ENCODE data around the gene EFCAB6. TPM values are rescaled to one million over a fixed set of nuclear protein-coding genes. Genes with fewer than 3 reads are reported as not detected.

The EFCAB6 gene
- total RNA-seq, 1 experiment from 2014 or later = 0.52 TPM

GRCh38 chr22:43823353-43823908, 11.3 kb upstream of the EFCAB6 start:
- 0 out of 2 replicates have a peak, but pooled peaks cover 4% of the 10 kb centered on the region for H3K27me3 ChIP-seq (ENCODE audit: insufficient read depth, low read length)
- H3K9me3 ChIP-seq (ENCODE audit: control insufficient read depth in 1 of 2, insufficient read depth in 1 of 2, low read depth in 1 of 2, low read length in 2 of 2) = no peaks in the 10 kb centered on the region
- RAD21 ChIA-PET (ENCODE audit: low non-redundant PET in 1 of 2, low total read pairs in 2 of 2, uncharacterized antibody in 2 of 2, unreplicated experiment in 2 of 2) = no interaction called here
- no peak overlapping the region for H2AFZ ChIP-seq (ENCODE audit: low read depth, low read length, poor library complexity, severe bottlenecking)
- TF ChIP-seq SP1 (IDR thresholded peaks at IDR 0.05; ENCODE audit: low read depth) (no peak), SIN3A (IDR thresholded peaks at IDR 0.05; ENCODE audit: low read depth) (no peak), SRF (IDR thresholded peaks at IDR 0.05; ENCODE audit: low read depth) (no peak), YY1 (IDR thresholded peaks at IDR 0.05; ENCODE audit: extremely low read depth, insufficient replicate concordance, low read depth, low read length) (no peak)
- ATAC-seq (no peak), DNase-seq (ENCODE audit: low read depth, low spot score) (no peak)
- H3K4me1 ChIP-seq (ENCODE audit: control insufficient read depth in 1 of 2, insufficient read depth in 2 of 2, low read length in 2 of 2) = no peaks in the 10 kb centered on the region
- H3K9me2 ChIP-seq (ENCODE audit: insufficient read depth) = no peaks in the 10 kb centered on the region
- H3K9ac ChIP-seq (ENCODE audit: low read length) = no peak overlapping the region
- no peak overlapping the region for H3K4me2 ChIP-seq (ENCODE audit: low read length)
- BruUV-seq (replicated peaks) = no TSS peak
- no peaks in the 10 kb centered on the region for H3K79me2 ChIP-seq (ENCODE audit: insufficient read depth, low read length)
- no peaks in the 10 kb centered on the region for H4K20me1 ChIP-seq (ENCODE audit: insufficient read depth)
- H3K36me3 ChIP-seq (ENCODE audit: control insufficient read depth in 1 of 2, insufficient read depth in 2 of 2, low read length in 2 of 2) = no peaks in the 10 kb centered on the region
- intact Hi-C loops (cut with micrococcal nuclease) = no loop called here
- CTCF ChIA-PET = no interaction called here
- POLR2A ChIA-PET = interaction anchor here (0.6 kb wide), 1 partner anchor 1063 kb away, joined by 3 read pairs; no protein-coding TSS in a partner anchor
- H3K4me3 ChIP-seq (replicated peaks in 1 of 2; ENCODE audit: low read depth in 1 of 2, low read length in 2 of 2) = no peak overlapping the region
- no peak overlapping the region for H3K27ac ChIP-seq (ENCODE audit: low read depth, low read length)

DNA sequence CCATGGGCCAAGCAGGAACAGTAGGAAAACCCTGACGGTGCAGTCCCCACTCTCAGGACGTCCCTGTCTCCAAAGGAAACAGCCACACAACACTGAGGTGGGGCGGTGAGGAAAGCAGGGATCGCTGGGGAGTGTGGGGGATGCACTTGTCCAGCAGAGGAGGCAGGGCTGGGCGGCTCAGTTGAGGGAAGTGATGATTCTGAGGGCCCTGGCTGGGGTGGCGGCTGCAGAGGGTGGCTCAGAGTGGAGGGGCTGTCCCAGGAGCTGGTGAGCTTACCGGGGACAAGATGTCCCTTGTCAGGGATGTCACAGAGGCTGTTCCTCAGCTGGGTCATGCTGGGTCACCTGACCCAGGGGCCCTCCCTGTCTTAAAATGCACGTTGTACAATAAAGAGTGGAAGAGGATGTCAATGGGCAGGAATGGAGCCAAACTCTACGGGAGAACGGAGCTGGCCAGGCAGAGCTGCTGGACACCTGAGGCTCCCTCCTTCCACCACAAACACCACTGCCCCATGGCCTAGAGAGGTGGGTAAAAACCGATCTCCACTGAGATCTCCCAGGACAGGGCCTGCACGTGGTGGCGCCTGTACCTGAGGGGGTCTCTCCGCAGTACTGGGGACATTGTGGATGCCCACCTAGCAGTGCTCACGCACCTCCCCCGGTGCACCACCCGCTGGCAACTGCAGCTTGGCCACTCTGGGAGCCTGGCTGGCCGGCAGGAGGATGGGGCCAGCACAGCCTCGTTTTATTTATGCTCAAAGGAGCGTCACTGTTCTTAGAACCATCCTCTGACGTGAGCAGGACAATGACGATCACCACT, 9.7 kb upstream of the EFCAB6 start:
- DNase-seq (ENCODE audit: low read depth, low spot score) = no peak
- no peaks in the 10 kb centered on the region for H3K79me2 ChIP-seq (ENCODE audit: insufficient read depth, low read length)
- H3K36me3 ChIP-seq (ENCODE audit: control insufficient read depth in 1 of 2, insufficient read depth in 2 of 2, low read length in 2 of 2) = no peaks in the 10 kb centered on the region
- H3K4me3 ChIP-seq (replicated peaks in 1 of 2; ENCODE audit: low read depth in 1 of 2, low read length in 2 of 2) = no peak overlapping the region
- H3K4me2 ChIP-seq (ENCODE audit: low read length) = no peak overlapping the region
- H4K20me1 ChIP-seq (ENCODE audit: insufficient read depth) = no peaks in the 10 kb centered on the region
- ChIA-PET RAD21 (ENCODE audit: low non-redundant PET in 1 of 2, low total read pairs in 2 of 2, uncharacterized antibody in 2 of 2, unreplicated experiment in 2 of 2) (no interaction called here), POLR2A (no interaction called here), CTCF (no interaction called here)
- BruUV-seq (replicated peaks) = no TSS peak
- no peaks in the 10 kb centered on the region for H3K4me1 ChIP-seq (ENCODE audit: control insufficient read depth in 1 of 2, insufficient read depth in 2 of 2, low read length in 2 of 2)
- no peak for ATAC-seq
- no peaks in the 10 kb centered on the region for H3K9me3 ChIP-seq (ENCODE audit: control insufficient read depth in 1 of 2, insufficient read depth in 1 of 2, low read depth in 1 of 2, low read length in 2 of 2)
- H3K9me2 ChIP-seq (ENCODE audit: insufficient read depth) = no peaks in the 10 kb centered on the region
- no peak overlapping the region for H3K27ac ChIP-seq (ENCODE audit: low read depth, low read length)
- no peak overlapping the region for H2AFZ ChIP-seq (ENCODE audit: low read depth, low read length, poor library complexity, severe bottlenecking)
- 0 out of 2 replicates have a peak, but pooled peaks cover 4% of the 10 kb centered on the region for H3K27me3 ChIP-seq (ENCODE audit: insufficient read depth, low read length)
- intact Hi-C loops (cut with micrococcal nuclease) = no loop called here
- H3K9ac ChIP-seq (ENCODE audit: low read length) = no peak overlapping the region
- no peak for TF ChIP-seq JUND (IDR thresholded peaks at IDR 0.05)
- no peak for TF ChIP-seq ELF1 (IDR thresholded peaks at IDR 0.05; ENCODE audit: borderline replicate concordance, low read depth)
- no peak for TF ChIP-seq POLR2AphosphoS5 (IDR thresholded peaks at IDR 0.05; ENCODE audit: low read depth, low read length)
- no peak for TF ChIP-seq EZH2phosphoT487 (IDR thresholded peaks at IDR 0.05; ENCODE audit: borderline replicate concordance)
- no peak for TF ChIP-seq TCF7L2 (IDR thresholded peaks at IDR 0.05; ENCODE audit: borderline replicate concordance, extremely low read depth, insufficient read depth, insufficient read length)
- no peak for TF ChIP-seq CTCF (IDR thresholded peaks at IDR 0.05 in 2 of 3, conservative IDR thresholded peaks at IDR 0.05 in 1 of 3; ENCODE audit: borderline replicate concordance in 1 of 3, insufficient read depth in 1 of 3, low read depth in 2 of 3, low read length in 2 of 3)
- no peak for TF ChIP-seq YY1 (IDR thresholded peaks at IDR 0.05; ENCODE audit: extremely low read depth, insufficient replicate concordance, low read depth, low read length)
- no peak for TF ChIP-seq POLR2A (IDR thresholded peaks at IDR 0.05; ENCODE audit: borderline replicate concordance, extremely low read depth, insufficient read depth, insufficient read length)
- no peak for TF ChIP-seq MAX (IDR thresholded peaks at IDR 0.05)
- TF ChIP-seq SIN3A (IDR thresholded peaks at IDR 0.05; ENCODE audit: low read depth) = no peak
- TF ChIP-seq ZNF274 (IDR thresholded peaks at IDR 0.05; ENCODE audit: low read depth, low read length) = no peak
- TF ChIP-seq ZFX (IDR thresholded peaks at IDR 0.05) = no peak
